Measurements from ENCODE around the gene STK24.

The STK24 gene

DNA sequence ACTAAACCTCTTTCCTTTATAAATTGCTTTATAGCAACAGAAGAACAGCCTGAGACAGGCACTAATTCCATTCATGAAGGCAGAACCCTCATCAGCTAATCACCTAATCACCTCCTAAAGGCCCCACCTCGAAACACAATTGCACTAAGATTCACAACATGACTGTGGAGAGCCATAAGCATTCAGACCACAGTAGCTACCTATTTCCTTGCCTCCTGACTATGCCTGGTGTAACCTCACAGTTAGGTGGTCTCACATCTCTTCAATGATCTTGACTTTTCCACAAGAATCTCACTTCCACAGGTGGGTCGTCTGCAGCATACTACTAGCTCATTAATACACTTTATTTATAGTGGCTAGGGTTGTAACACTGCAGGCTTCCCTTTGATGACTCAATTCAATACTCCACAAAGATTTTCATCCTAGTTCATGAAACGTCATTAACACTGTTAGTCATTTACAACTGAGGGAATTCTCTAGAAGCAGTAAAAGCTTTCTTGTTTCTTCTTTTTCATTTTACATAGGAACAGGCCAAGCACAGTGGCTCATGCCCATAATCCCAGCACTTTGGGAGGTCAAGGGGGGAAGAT is 27.1 kb downstream of the STK24 start:
- no peak for DNase-seq

DNA sequence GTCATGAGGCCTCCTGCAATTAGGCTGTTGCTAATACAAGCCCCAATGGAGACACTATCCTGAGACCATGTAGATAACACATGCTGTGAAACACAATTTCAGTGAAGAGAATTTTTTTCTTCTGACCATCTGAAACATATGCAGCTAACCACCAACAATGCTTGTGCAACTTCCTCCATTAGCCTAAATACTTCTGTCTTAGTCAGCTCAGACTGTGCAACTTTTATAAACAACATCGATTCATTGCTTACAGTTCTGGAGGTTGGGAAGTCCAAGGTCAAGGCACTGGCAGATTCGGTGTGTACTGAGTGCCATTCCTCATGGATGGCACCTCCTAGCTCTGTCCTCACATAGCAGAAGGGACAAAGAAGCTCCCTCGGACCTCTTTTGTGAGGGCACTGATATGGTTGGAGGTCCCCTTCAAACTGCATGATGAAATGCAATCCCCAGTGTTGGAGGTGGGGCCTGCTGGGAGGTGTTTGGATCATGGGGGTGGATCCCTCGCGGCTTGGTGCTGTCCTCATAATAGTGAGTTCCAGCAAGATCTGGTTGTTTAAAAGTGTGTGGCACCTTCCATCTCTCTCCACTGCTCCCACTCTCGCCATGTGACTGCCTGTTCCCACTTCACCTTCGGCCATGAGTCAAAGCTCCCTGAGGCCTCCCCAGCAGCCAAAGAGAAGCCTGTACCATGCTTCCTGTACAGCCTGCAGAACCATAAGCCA is 27.7 kb downstream of the STK24 start:
- DNase-seq, result peak; percentile 81

DNA sequence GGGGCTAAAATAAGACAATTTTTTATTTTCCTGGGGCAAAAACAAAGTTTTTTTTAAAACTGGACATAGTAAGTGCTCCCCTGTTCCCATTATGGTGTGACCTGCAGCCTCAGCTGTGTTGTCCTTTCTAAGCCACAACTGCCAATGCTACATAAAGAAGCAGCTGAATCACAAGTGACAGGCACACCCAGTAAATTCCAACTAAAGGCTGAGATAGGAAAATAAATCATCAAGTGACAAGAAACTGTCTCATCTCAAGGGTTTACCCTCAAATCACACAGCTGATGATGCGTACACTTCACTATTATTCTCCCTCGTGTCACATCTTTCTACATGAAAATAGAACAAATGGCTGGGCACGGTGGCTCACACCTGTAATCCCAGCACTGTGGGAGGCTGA is 28.7 kb downstream of the STK24 start:
- no peak for DNase-seq

DNA sequence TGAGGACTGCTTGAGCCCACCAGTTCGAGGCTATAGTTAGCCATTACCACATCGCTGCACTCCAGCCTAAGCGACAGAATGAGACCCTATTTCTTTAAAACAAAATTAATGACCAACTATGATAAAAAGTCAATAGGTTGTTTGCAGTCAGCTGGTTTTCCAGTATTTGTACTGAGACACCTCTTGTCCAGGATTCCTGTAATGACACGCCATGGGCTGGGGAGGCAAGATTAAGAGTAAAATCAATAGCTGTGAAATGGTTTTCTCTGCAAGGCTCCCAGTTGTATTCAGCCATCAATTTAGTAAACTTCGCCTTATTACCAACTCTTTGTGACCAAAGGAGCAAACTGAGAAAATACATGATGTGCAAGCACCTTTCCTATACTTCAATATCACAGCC is 29.5 kb downstream of the STK24 start:
- no peak for DNase-seq

DNA sequence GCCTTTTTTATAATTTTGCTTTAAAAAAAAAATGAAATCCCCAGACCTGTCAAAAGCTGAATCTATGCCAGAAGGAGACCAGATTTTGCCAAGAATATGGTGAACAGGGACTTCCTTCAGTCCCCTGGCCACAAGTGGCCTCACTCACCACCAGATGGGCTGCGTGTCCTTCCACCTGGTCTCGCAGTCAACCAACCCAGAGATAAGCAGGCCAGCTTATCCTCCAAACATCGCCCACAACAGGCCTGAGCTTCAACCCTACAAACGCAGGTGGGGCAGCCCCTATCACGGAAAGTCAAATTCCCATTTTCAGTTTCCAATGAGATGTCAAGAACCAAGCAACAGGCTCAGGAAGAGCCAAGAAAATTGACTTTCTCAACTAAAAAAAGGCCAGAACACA is 30.5 kb downstream of the STK24 start:
- DNase-seq, result no peak

DNA sequence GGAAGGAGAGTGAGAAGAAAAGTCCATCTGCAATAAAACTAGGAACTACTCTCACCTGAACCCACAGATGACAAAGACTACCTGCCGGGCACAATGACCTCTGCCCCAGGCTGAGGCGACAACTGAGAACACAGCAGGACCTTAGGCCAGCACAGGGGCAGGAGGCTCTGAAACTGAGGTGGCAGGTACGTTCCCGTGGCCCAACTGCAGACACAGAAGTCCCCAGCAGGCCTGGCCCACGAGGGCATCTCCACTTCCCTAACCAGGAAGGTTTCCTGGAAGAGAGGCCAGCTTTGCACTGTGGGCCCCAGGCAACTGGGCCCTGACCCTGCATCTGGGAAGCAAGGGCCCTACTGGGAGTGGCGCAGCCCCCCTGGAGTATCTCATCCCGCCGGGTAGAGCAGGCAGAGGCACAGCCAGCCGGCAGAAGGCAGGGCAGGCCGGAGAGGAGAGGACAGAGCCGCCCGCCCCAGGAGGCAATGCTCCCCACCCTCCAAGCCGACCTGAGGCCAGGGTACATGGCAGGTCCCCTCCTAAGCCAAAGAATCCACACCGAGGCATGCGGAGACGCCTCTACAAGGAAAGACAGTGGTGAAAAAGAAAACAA is 32.7 kb downstream of the STK24 start:
- no peak for DNase-seq

GRCh38 chr13:98543378-98544103 is 33.4 kb downstream of the STK24 start:
- no peak for DNase-seq

- DNase-seq, result no peak
These were observed 34.1 kb downstream of the STK24 start for GRCh38 chr13:98542568-98543377.

DNA sequence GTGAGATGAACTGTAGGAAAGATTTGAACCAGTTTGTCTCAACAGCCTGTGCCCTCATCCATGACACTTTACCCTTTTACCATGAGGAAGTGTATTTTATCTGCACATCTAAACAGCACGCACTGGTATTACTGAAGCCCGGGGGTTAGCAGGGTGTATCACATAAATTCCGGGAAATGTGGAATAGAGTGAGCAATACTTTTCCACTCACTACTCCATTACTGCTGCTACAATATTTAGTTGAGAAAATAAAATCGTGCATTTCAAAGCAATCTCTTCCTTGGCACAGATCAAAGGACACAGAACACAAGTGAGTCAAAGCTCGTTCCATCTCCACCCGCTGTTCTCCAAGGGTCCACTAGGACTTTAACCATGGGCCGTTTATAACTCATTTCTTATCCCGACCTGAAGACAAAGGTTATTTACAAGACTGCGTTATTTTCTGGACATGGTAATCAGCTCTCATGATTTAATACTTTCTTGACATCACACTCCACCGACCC is 35.2 kb downstream of the STK24 start:
- no peak for DNase-seq

DNA sequence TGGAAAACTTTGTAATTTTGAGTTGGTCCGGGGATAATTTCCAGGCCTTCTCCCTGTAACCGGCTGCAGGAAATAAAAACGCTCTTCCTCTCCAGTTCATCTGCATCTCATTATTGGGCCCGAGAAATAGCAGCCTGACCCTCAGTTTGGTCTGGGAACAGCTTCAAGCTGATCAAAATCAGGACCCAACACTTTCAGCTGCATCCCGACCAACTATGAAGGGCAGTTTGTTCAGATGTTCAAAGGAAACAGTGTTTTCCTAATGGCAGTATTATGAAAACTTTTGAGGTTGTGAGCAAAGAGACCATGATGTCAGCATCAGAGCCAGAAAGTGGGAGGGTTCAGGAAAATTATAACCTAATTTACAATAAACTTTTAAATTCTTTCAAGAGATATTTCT is 35.7 kb downstream of the STK24 start:
- no peak for DNase-seq

- no peak for DNase-seq
These were observed 36.4 kb downstream of the STK24 start for GRCh38 chr13:98540476-98540875.

- peak; percentile 37 for DNase-seq
These were observed 37.2 kb downstream of the STK24 start for GRCh38 chr13:98539666-98540065.

DNA sequence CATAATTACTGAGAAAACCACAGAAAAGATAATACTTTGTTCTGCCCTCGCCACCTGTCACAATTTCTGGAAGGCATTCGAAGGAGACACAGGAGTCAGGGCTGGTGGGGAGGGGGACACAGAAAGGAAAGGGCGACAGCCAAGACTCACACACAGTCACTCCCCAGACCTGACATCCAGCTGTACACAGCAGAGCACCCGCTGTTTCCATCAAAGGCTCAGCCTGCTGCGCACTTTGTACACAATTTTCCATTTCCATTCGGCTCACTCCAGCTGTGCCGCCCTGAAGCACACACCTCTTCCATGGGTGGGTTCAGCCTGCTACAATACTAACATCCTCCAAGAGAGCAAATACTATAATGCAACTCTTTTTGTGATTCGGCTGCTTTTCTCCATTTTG is 38.0 kb downstream of the STK24 start:
- no peak for DNase-seq

DNA sequence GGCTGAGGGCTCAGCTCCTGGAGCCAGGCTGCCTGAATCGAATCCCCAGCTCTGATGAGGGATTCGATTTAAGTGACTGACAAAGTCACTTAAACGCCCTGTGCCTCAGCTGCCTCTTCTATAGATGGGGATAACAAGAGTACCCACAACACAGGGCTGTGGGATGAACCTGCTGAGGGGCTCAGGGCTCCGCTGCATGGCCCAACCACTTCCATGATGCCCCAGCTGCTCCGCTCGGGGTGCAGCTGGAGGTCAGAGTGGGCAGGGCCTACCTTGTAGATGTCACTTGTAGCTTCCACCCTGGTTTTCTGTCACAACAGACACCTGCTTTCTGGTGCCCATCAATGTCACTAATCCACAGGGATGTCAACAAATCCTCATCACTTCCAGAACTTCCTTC is 39.2 kb downstream of the STK24 start:
- no peak for DNase-seq

GRCh38 chr13:98537306-98537705 is 39.6 kb downstream of the STK24 start:
- no peak for DNase-seq

DNA sequence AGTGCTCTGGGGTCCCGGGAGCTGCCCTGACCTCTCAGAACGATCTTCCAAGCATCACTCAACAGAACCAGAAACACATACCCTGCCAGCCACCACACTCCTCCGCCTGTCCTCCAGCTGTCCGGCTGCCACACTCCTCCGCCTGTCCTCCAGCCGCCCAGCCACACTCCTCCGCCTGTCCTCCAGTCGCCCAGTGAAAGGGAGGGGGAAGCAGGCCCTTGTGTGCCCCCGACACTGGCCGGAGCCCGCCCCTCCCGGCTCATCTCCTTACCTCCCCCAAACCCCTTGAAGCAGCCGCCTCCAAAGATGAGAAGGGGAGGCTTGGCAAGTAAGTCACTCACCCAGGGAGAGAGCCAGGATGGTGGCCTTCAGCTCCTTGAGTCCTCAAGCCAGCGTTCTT is 40.2 kb downstream of the STK24 start:
- DNase-seq, result no peak

- DNase-seq, result no peak
These were observed 41.2 kb downstream of the STK24 start for GRCh38 chr13:98535501-98536354.

GRCh38 chr13:98534821-98535220 is 42.1 kb downstream of the STK24 start:
- no peak for DNase-seq

- DNase-seq, result no peak
These were observed 43.0 kb downstream of the STK24 start for GRCh38 chr13:98533912-98534311.

DNA sequence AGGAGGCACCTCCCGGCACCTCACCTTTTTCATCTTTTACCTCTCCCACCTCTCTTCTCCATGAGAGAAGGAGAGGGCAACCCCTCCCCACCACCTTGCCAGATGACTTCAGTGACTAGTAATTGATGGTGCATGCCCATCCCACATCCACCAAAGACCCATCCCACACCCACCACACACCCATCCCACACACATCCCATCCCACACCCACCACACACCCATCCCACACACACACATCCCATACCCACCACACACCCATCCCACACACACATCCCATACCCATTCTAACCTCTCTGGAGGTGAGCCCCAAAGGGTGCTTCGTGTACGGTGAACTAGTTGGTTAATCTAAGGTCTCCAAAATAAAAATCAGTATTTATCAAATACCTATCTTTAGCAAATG is 44.7 kb downstream of the STK24 start:
- DNase-seq, result no peak

GRCh38 chr13:98530217-98530616 is 46.7 kb downstream of the STK24 start:
- no peak for DNase-seq

- no peak for DNase-seq
These were observed 47.7 kb downstream of the STK24 start for GRCh38 chr13:98529171-98529570.
